ENCODE data around the gene MYMK. TPM values are rescaled to one million over a fixed set of nuclear protein-coding genes. Genes with fewer than 3 reads are reported as not detected.

MYMK gene
- total and polyA plus RNA-seq, 8 donors = not detected

GRCh38 chr9:133515615-133516255 is 9.0 kb downstream of the MYMK start:
- Histone ChIP-seq H3K27ac (no peak overlapping the region), H3K9me3 (no peaks in the 10 kb centered on the region), H3K4me3 (no peak overlapping the region), H3K36me3 (no peaks in the 10 kb centered on the region), H3K27me3 (peaks cover 0 to 15% (median 0%) of the 10 kb centered on the region in 3 donors), H3K4me1 (peaks cover 0 to 19% (median 15%) of the 10 kb centered on the region in 4 donors)
- DNase-seq = no peak
- no peak for TF ChIP-seq POLR2A (IDR thresholded peaks at IDR 0.05)
- no peak for TF ChIP-seq POLR2AphosphoS5 (IDR thresholded peaks at IDR 0.05)
- no peak for TF ChIP-seq EP300 (IDR thresholded peaks at IDR 0.05)
- no peak for TF ChIP-seq CTCF (IDR thresholded peaks at IDR 0.05)
- intact Hi-C loops (cut with DNase I; ENCODE audit: low total_unique reads) = no loop called here
- WGBS, 5 donors = 88 to 94% (median 91%) methylated on average over 13 to 17 of the region's 17 CpGs

- intact Hi-C loops (cut with DNase I; ENCODE audit: low total_unique reads) = no loop called here
- H3K36me3 ChIP-seq = no peaks in the 10 kb centered on the region
- DNase-seq = no peak
- peaks cover 0 to 19% (median 16%) of the 10 kb centered on the region in 4 donors for H3K4me1 ChIP-seq
- H3K9me3 ChIP-seq = no peaks in the 10 kb centered on the region
- TF ChIP-seq EP300 (IDR thresholded peaks at IDR 0.05) (no peak), POLR2AphosphoS5 (IDR thresholded peaks at IDR 0.05) (no peak), POLR2A (IDR thresholded peaks at IDR 0.05) (no peak), CTCF (IDR thresholded peaks at IDR 0.05) (no peak)
- 83 to 96% (median 89%) methylated on average over 3 to 10 of the region's 10 CpGs for WGBS, 5 donors
- no peak overlapping the region for H3K27ac ChIP-seq
- peaks cover 0 to 15% (median 0%) of the 10 kb centered on the region in 3 donors for H3K27me3 ChIP-seq
- H3K4me3 ChIP-seq = no peak overlapping the region
Observed at GRCh38 chr9:133515240-133515610, 9.5 kb downstream of the MYMK start.

GRCh38 chr9:133514460-133515239 is 10.1 kb downstream of the MYMK start:
- H3K9me3 ChIP-seq = no peaks in the 10 kb centered on the region
- WGBS, 5 donors = 40 to 50% (median 44%) methylated on average over 13 to 14 of the region's 14 CpGs
- H3K4me1 ChIP-seq = peaks cover 4 to 23% (median 21%) of the 10 kb centered on the region in 4 donors
- H3K27ac ChIP-seq = no peak overlapping the region
- intact Hi-C loops (cut with DNase I; ENCODE audit: low total_unique reads) = no loop called here
- H3K27me3 ChIP-seq = peaks cover 0 to 19% (median 0%) of the 10 kb centered on the region in 3 donors
- no peaks in the 10 kb centered on the region for H3K36me3 ChIP-seq
- DNase-seq = peak in 1 of 2 donors; percentile 78
- TF ChIP-seq POLR2A (IDR thresholded peaks at IDR 0.05) (no peak), POLR2AphosphoS5 (IDR thresholded peaks at IDR 0.05) (no peak), CTCF (IDR thresholded peaks at IDR 0.05) (no peak), EP300 (IDR thresholded peaks at IDR 0.05) (no peak)
- no peak overlapping the region for H3K4me3 ChIP-seq

- Histone ChIP-seq H3K27ac (no peak overlapping the region), H3K36me3 (no peaks in the 10 kb centered on the region), H3K4me3 (no peak overlapping the region), H3K4me1 (peaks cover 13 to 32% (median 31%) of the 10 kb centered on the region in 4 donors), H3K27me3 (peaks cover 0 to 22% (median 0%) of the 10 kb centered on the region in 3 donors), H3K9me3 (no peaks in the 10 kb centered on the region)
- no peak for TF ChIP-seq EP300 (IDR thresholded peaks at IDR 0.05)
- intact Hi-C loops (cut with DNase I; ENCODE audit: low total_unique reads) = no loop called here
- no peak for DNase-seq
- WGBS, 5 donors = 61 to 73% (median 68%) methylated on average over 19 to 28 of the region's 28 CpGs
Observed at GRCh38 chr9:133513214-133514100, 11.3 kb downstream of the MYMK start.

Data from stomach (tissue), 9 donors.